Stimulated activated CD8-positive, alpha-beta memory T cell treated with anti-CD3 and anti-CD28 coated beads, Interleukin-2, amount 100 ng/mL, for 1 hour (primary cell): Measurements from ENCODE around the gene MAFF.
"Not testable (repeated sequence)": the region's sequence is repeated elsewhere in the genome, so short reads cannot be mapped to it uniquely, and the experiment has no call there.

Experiments used
- DNase-seq, 2 donors: peaks; one replicate each; pipeline ENCODE4 v3.0.0-alpha.2; 2020; ENCODE audit warnings: low read depth in 2 of 2

The MAFF gene

DNA sequence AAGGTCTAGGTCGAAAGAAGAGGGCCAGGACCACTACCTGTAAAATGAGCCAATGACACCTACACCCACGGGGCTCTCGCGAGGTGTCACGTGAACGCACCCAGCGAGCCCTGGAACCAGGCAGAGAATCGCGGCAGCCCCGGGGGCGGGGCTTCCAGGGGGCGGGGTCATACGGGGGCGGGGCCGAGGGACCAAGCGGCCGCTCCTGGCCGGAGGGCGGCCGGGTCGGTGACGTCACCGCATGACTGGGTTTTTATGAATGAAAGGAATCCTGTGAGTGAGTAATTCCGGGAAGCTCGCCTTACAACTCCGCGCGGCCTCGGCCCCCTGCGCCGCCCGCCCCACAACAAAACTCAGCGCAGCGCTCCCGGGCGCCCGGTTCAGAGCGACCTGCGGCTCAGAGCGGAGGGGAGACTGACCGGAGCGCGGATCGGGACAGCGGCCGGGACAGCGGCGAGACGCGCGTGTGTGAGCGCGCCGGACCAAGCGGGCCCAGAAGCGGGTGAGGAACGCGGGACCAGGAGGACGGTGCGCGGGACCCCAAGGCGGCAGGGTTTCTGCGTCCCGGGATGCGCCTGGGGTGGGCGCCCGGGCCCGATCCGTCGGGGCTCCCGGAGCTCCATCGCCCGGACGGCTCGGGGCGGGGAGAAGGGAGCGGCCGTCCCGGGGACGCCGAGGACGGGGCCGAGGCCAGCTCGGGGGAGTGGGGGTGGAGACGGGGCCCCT, at the start of gene MAFF:
MAFF (plus strand) TSS at position 284 of the 726 bp plus-strand sequence. CDS start 11,860 bp downstream, outside the sequence.
- peak; percentile 79 to 85 for DNase-seq

DNA sequence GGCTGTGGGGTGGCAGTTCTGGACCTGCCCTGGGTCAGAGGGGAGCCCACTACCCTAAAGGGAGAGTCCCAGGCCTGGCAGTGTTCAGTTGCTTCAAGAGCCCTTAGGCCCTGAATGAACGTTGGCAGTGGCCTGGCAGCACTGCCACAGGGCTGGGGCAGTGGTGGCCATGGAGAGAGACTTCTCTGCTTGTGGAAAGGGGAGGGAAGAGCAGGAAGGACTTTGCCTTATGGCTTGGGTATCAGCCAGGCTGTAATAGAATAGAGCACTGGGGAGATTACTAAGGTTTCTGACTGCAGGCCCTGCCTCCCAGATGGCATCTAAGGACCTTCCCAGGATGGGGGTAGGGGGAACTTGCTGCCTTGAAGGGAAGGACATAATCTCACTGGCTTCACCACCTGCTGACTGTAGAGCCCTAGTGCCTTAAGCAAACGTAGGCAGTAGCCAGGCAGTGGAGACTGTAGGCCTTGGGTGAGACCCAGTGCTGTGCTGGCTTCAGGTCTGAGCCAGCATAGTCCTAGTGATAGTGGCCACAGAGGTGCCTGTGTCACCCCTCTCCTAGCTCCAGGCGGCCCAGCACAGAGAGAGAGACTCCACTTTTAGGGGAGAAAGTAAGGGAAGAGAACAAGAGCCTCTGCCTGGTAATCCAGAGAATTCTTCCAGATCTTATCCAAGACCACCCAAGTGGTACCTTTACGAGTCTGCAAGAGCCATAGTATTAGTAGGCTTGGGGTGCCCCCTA, 47.8 kb upstream of the MAFF start:
- DNase-seq, result no peak

DNA sequence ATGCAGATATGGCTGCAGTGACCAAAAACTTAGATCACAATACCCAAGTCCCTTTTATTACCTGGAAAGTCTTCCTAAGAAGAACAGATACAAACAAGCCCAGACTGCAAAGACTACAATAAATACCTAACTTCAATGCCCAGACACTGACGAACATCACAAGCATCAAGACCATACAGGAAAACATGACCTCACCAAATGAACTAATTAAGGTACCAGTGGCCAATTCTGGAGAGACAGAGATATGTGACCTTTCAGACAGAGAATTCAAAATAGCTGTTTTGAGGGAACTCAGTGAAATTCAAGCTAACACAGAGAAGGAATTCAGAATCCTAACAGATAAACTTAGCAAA, 47.3 kb upstream of the MAFF start:
- not testable (repeated sequence) for DNase-seq

DNA sequence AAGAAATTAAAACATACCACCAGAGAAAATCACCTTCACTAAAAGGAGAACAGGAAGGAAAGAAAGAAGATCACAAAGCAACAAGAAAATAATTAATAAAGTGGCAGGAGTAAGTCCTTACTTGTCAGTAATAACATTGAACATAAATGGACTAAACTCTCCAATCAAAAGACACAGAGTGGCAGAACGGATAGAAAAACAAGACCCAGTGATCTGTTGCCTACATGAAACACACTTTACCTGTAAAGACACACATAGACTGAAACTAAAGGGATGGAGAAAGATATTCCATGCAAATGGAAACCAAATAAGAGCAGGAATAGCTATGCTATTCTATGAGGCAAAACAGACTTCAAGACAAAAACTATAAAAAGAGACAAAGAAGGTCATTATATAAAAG, 46.1 kb upstream of the MAFF start:
- no peak for DNase-seq

DNA sequence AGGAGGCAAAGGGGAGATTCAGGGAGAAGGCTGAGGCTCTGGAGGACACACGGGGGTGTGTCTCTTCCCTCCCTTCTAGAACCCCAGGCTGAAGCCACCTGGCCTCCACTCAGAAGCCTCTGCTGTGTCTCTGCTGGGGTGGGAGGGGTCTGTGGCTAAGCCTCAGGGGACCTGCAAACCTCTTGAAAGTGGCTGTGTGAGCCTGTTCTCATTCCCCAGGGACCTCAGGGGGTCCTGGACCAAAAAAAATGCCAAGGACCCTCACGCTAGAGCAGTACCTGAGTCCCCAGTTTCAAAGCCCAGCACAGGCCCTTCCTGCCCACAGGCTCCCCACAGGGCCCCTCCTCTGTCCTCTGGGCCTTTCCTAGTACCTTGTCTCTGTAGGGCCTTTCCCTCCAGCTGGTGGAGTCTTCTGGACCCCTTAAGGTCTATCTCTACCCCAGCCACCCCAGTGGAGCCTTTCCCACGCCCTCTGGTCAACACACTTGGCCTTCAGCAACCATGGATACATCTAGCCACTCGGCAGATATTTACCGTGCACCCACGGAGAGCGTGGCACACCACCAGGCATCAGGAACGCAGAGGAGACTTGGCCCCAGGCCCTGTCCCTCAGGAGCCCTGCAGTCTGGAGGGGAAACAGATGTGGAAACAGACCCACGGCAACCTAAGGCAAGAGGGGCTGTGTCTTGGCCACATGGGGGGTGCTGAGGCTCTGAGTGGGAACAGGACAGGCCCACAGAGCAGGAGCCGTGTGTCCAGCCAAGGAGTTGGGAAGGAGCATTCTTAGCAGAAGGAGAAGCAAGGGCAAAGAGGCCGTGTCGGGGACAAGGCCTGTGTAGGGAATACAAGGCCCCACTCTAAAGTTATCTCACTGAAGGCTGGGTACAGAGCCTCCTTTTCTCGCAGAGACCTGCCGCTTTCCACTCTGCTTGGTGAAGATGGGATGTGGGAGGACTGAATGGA, 38.6 kb upstream of the MAFF start:
- DNase-seq, result no peak

DNA sequence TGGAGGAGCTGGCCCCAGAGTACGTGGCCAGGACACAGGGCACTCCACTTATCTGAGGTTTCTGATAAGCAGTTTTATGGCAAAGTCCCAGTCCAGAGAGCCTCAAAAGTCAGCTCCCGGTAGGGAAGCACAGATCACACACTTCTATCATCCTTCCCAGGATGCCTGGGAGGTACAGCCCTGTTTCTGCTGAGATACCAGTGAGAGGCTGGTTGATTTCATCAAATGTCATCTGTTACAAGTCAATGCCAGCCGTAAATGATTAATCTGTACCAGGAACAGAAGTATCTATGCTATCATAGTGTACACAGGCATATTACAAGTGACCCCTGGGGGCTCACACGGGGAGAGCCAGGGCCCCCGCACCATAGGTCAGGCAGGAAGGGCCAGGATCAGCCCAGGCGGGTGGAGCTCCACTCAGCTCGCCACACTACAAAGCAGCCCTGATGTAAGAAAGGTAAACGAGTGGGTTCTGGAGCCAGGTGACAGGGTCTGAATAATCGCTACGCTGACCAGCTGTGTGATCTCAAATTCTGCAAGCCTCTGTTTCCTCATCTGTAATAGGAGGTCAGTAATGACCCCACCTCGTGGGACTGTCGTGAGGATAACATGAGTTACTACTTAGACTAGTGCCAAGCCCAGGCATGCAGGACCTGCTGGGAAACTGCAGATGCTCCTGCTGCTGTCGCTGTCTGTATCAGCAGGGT, 37.8 kb upstream of the MAFF start:
- no peak for DNase-seq

DNA sequence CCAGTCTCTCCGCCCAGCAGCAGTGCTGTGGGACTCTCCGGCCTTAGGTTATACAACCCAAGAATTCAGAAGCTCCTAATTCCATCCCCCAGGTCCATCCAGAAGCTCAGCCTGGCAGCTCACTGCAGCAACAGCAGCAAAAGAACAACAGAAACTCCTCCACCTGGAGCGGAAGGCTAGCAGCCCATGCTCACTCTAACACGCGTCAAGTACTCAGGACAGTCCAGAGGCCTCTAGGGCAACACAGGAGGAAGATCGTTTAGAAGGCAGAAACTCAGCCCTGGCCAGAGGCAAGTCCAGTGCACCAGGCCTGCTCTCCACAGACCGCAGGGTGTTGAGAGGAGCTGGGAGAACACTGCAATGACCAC, 37.3 kb upstream of the MAFF start:
- DNase-seq, result no peak

DNA sequence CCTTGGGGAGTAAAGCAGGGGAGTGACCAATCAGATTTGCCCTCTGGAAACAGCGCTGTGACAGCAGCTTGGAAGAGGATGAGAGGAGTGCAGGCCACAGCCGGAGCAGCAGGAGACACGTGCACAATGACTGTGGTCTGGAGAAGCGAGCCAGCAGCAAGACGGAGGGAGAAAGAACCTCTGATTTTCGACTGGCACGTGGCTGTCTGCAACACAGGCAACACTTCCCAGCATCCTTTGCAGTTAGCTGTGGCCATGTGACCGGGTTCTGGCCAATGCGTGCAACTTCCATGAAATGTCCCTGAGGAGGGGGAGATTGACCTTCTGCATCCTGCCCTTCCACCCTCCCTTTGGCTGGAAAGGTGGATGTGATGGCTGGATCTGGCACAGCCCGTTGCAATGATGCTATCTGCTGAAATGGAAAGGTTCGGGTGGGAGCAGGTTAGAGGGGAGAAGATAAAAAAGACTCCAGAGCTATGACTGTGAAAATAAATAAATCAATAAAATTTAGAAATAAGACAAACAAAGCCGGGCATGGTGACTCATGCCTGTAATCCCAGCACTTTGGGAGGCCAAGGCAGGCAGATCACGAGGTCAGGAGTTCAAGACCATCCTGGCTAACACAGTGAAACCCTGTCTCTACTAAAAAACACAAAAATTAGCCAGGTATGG, 35.7 kb upstream of the MAFF start:
- DNase-seq, result no peak

DNA sequence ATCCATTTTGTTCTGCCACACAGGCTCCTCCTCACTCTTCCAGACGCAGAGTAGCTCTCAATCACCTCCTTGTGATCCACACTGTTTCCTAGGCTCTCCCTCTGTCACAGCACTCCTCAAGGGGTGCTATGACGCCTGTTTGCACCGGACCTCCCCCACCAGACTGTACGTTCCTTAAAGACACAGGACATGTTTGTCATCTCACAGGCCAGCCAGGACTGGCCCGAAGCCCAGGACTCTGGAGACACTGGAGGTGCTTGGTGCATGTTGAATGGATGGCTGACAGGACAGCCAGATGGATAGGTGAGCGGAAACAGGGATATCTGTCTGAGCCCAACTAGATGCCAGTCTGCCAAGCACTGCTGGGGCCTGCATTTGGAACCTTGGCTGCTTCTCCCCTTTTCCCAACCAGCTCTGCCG, 33.8 kb upstream of the MAFF start:
- DNase-seq, result no peak

DNA sequence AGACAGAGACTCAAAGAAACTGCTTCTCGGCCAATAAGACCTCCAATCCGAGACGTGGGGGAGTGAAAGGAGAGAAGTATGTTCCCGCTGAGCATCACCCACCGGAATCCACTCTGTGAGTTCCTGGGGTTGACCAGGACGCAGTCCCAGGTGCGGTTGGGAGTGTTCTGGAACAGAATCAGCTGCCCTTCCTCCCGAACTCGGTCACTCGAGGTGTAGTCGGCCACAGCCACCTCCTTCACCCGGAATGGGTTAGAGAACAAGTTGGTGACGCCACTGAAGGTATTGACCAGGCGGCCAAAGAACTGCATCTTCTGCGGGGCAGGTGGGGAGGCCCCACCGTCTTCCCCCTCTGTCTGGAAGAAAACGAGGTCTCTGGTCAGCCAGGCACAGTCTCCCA, 32.7 kb upstream of the MAFF start:
- DNase-seq, result no peak

DNA sequence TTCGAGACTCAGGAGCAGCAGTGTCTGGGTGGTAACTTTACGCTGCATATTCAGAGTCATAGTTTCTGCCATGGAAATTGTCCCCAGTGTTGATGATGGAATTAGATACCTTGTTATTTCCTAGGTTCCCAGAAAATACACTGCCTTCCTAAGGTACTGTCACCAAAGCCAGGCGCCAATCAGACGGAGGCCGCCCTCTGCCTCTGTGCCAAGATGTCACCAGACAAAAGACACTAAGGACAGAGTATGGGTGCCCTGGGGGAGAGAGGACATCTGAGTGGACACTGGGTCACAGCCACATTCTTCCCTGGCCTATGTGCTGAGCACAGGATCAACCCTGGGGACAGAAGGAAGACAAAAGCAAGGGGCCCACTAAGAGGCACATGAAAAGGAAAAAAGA, 31.3 kb upstream of the MAFF start:
- no peak for DNase-seq

DNA sequence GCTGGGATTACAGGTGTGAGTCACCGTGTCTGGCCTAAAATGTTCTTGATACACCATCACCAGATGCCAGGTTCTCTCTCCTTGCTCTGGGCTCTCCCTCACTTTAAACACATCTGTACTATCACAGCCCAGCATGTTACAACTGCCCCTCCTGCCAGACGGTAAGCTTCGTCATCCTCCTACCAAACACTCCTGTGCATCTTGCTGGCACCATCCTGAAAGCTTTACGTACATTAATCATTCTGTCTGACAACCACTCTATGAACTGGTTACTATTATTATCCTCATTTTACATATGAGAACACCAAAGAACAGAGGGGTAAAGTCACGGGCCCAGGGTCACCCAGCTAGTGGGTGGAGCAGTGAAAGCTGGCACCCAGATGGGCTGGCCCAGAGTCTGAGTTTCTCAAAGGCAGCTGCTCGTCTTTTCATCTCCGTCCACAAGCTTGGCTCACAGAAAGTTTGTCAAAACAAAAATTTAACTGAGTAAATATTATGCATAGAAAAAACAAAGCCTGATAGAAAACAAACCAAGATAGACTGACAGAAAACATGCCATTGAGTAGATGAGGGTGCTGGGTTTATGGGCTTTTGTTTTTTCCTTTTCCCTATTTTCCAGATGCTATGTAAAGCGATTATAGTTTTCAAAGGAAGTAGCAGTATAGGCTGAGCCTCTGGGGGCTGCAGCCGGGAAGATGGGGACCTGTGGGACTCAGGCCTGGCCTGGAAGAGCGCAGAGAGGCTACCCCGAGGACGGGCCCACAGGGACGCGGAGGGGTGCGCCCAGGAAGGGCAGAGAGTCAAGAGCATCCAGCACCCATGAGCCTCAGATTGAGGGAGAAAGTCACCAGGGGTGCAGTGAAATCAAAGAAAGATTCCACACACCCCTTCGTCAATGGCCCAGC, 29.6 kb upstream of the MAFF start:
- DNase-seq, result no peak

DNA sequence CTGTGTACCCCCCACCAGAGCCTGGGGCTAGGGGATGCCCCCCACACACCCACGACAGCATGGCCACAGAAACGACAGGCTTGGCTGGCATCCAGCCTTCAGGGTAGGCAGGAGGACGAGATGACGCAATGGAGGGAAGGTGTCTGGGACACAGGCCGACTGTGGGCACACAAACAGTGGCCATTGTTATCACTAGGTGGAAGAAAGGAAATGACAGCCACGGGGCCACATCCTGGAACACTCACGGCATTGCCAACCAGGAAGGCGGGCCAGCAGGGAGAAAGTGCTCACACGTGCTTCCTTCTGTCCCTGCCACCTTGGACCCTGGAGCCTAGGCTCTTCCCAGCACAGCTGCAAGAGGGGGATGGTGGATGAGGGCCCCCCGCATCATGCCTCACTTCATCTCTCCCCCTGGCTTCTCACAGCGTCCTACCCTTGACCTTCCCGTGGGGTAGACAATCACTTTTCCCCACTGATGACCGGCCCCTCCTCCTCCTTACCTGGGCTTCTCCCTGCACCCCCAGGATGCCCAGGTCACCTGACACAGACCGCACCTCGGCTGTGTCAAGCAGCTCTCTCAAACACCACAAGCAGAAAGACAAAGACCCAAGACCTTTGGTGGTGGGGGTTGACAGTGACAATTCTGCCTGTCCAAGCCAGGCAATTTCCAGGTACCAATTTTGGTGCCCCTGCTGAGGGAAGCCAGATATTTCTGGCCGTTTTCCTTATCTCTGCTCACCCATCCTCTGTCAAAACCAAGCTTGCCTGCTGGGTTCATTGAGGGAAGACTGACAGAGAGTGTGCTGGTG, 28.8 kb upstream of the MAFF start:
- peak; percentile 18 to 36 for DNase-seq

DNA sequence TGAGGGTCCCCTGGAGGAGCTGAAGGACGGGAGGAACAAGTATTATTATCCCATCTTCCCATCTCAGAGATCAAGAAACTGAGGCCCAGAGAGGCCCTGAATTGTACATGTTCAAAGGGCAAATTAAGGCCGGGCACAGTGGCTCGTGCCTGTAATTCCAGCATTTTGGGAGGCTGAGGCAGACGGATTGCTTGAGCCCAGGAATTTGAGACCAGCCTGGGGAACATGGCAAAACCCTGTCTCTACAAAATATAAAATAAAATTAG, 28.2 kb upstream of the MAFF start:
- DNase-seq, result no peak

DNA sequence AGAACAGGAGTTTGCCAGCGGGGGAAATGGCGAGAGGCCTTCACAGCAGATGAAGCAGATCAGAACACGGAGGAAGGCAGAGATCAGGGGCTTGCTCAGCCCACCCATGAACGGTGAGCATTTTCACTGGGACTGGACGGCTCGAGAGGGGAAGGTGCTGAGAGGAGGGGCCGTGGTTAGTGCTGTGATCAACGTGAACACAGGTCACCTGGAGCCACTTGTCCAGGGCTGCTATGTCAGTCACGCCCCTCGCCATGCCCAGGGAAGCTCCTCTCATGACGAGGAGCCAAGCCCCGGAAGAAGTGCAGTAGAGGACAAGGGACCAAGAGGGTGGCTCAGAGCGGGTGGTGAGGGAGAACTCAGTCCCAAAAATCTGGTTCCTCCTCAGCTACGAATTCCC, 27.2 kb upstream of the MAFF start:
- DNase-seq, result no peak

DNA sequence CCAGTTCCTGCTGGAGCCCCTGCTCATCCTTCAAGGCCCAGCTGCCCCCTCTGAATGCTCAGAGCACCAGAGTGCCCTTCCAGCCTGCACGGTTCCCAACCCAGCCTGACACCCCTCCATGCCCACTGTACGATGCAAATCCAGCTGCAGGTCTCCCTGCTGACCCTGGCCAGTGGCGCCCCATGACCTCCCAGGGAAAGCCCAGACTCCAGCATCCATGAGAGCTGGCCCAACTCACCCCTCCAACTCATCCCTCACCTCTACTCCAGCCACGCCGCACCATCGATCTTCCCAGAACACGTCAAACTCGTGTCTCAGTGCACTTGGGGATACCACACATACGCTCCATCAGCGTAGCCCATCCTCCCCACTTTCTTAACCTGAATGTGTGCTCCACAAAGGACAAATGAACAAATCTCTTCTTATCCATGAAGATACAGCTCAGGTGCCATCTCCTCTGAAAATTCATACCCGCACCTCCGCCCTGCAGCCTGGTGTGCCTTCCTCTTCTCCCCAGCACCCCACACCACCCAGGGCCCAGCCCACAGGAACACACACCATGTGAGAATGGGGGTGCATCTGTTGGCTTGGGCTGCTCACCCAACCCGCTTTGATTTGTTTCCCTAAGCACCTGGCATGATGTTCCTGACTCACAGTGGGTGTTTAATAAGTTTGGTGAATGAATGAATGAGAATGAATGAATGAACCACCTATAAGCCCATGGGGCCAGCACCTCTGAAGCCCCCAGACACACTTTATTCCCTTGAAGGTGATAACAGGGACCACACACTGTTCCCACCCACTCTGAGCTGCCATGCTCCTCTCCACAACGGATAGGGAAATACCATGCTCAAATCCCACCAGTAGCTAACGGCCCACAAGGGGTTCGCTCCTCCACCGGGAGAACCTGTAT, 26.3 kb upstream of the MAFF start:
- no peak for DNase-seq

DNA sequence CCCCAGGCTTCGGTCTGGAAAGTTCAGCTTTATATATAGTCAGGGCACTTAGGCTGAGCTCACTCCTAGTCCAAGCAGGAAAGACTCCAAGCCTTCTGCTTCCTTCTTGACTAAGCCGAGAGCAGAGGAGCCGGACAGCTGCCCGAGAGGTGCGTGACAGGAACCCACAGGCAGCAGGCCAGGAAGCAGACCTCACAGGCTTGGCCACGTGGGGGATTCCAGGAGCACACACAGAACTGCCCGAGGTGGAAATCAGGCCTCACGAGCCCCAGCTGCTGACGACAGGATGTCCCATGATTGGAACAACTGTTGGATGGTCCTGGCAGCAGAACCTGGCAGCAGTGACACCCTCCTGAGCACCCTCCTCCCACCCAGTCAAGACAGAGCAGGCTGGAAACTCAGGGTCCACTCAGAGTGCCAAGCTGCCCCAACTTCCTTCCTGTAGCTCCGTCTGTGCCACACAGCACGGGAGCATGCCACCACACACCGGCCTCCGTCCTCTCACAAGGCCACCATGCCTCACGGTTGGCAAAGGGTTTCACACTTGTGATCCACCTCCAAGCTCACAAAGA, 25.5 kb upstream of the MAFF start:
- DNase-seq, result peak in 1 of 2 donors; percentile 24

DNA sequence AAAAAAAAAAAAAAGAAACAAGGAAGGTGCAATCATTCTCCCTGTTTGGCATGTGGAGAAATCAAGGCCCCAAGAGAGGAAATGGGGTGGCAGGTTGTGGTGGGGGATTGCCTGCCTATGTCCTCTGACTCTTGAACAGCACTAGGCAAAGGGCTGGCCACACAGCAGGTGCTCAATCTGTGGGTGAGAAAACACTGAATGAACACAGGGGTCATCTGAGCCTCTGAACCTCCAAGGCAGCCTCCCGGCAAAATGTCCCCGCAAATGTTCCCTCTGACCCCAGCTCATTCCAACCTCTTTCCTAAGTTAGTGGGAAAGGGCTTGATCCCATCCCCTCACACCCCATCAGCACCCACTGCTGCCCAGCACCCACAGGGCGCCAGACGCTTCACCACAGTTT, 24.8 kb upstream of the MAFF start:
- no peak for DNase-seq
